PC-3 (cell line): ENCODE results near the gene TMEM178B.

Source experiments
- EZH2 ChIP-seq: fragments of 300-600 bp; sonication (generic); IDR thresholded peaks from one replicate; pipeline ENCODE4 v1.6.1; 2017; ENCODE audit warnings: antibody characterized with exemption, mild to moderate bottlenecking, low read length; ENCODE audit not compliant: unreplicated experiment
- TF ChIP-seq, protein P1 (sequence below): fragments of 300-600 bp; sonication (generic); conservative IDR thresholded peaks from 2 replicates; pipeline ENCODE4 v1.5.1; 2017; ENCODE audit warnings: antibody characterized with exemption, low read depth, mild to moderate bottlenecking, low read length

- TF ChIP-seq, protein P1, sequence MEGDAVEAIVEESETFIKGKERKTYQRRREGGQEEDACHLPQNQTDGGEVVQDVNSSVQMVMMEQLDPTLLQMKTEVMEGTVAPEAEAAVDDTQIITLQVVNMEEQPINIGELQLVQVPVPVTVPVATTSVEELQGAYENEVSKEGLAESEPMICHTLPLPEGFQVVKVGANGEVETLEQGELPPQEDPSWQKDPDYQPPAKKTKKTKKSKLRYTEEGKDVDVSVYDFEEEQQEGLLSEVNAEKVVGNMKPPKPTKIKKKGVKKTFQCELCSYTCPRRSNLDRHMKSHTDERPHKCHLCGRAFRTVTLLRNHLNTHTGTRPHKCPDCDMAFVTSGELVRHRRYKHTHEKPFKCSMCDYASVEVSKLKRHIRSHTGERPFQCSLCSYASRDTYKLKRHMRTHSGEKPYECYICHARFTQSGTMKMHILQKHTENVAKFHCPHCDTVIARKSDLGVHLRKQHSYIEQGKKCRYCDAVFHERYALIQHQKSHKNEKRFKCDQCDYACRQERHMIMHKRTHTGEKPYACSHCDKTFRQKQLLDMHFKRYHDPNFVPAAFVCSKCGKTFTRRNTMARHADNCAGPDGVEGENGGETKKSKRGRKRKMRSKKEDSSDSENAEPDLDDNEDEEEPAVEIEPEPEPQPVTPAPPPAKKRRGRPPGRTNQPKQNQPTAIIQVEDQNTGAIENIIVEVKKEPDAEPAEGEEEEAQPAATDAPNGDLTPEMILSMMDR = no peak
- TF ChIP-seq EZH2 = no peak
Observed at GRCh38 chr7:141363748-141364147, 289.9 kb downstream of the TMEM178B start.
